Activated T-cell treated with anti-CD3 and anti-CD28 coated beads, Interleukin-2, amount 50 U/mL, for 48 hours (primary cell): ENCODE measurements around the gene GCHFR.

Experiments
- DNase-seq, 2 experiments: peaks; one replicate each; pipeline ENCODE4 v3.0.0-alpha.2; 2020

The GCHFR gene

GRCh38 chr15:40763801-40764628 is at the start of gene GCHFR:
GCHFR (plus strand) TSS chr15:40764068; CDS start chr15:40764181, 113 bp downstream.
- peak; percentile 78 to 85 for DNase-seq

GRCh38 chr15:40714144-40714543 is 49.7 kb upstream of the GCHFR start:
- no peak for DNase-seq

GRCh38 chr15:40716165-40716564 is 47.7 kb upstream of the GCHFR start:
- no peak for DNase-seq

GRCh38 chr15:40721701-40722100 is 42.2 kb upstream of the GCHFR start:
- DNase-seq = no peak

GRCh38 chr15:40722354-40722753 is 41.5 kb upstream of the GCHFR start:
- DNase-seq = no peak

GRCh38 chr15:40722934-40723333 is 40.9 kb upstream of the GCHFR start:
- DNase-seq = no peak

GRCh38 chr15:40723919-40724318 is 39.9 kb upstream of the GCHFR start:
- DNase-seq = no peak

- DNase-seq = no peak
These were observed 32.8 kb upstream of the GCHFR start for GRCh38 chr15:40731034-40731433.

- no peak for DNase-seq
These were observed 27.3 kb upstream of the GCHFR start for GRCh38 chr15:40736575-40736974.

- no peak for DNase-seq
These were observed 26.8 kb upstream of the GCHFR start for GRCh38 chr15:40737048-40737447.

- DNase-seq = no peak
These were observed 24.8 kb upstream of the GCHFR start for GRCh38 chr15:40739047-40739446.

GRCh38 chr15:40739854-40740253 is 24.0 kb upstream of the GCHFR start:
- no peak for DNase-seq

GRCh38 chr15:40743485-40743901 is 20.4 kb upstream of the GCHFR start:
- DNase-seq = no peak

- peak; percentile 75 to 80 for DNase-seq
These were observed 19.7 kb upstream of the GCHFR start for GRCh38 chr15:40743921-40744814.

GRCh38 chr15:40744815-40745152 is 19.1 kb upstream of the GCHFR start:
- DNase-seq = no peak

GRCh38 chr15:40746916-40747418 is 16.9 kb upstream of the GCHFR start:
- no peak for DNase-seq

- DNase-seq = no peak
These were observed 15.9 kb upstream of the GCHFR start for GRCh38 chr15:40747685-40748631.

- DNase-seq = no peak
These were observed 14.7 kb upstream of the GCHFR start for GRCh38 chr15:40749151-40749630.

GRCh38 chr15:40750885-40751284 is 13.0 kb upstream of the GCHFR start:
- DNase-seq = no peak

GRCh38 chr15:40751745-40752144 is 12.1 kb upstream of the GCHFR start:
- DNase-seq = no peak

- DNase-seq = peak in 1 of 2 experiments; percentile 32
These were observed 9.3 kb upstream of the GCHFR start for GRCh38 chr15:40754574-40754882.
